ENCODE data around the gene SULF2.
A peak's percentile ranks its signal among the peaks of the same experiment; 100 is the strongest.

The SULF2 gene

GRCh38 chr20:47708140-47708807 lies 77.0 kb downstream of the SULF2 start:
- no peak overlapping the region for H3K4me3 ChIP-seq (ENCODE audit: low read depth, low read length)
- no peak for TF ChIP-seq CTCF (IDR thresholded peaks at IDR 0.05; ENCODE audit: borderline replicate concordance, insufficient read depth, low read depth, low read length)

GRCh38 chr20:47706345-47706744 lies 78.9 kb downstream of the SULF2 start:
- no peak for TF ChIP-seq CTCF (IDR thresholded peaks at IDR 0.05; ENCODE audit: borderline replicate concordance, insufficient read depth, low read depth, low read length)
- H3K4me3 ChIP-seq (ENCODE audit: low read depth, low read length), result no peak overlapping the region

- TF ChIP-seq CTCF (IDR thresholded peaks at IDR 0.05; ENCODE audit: borderline replicate concordance, insufficient read depth, low read depth, low read length), result no peak
- H3K4me3 ChIP-seq (ENCODE audit: low read depth, low read length), result no peak overlapping the region
These were observed 79.8 kb downstream of the SULF2 start for GRCh38 chr20:47705497-47705856.

- TF ChIP-seq CTCF (IDR thresholded peaks at IDR 0.05; ENCODE audit: borderline replicate concordance, insufficient read depth, low read depth, low read length), result 0 out of 2 replicates have a peak, but pooled peaks have one; percentile 4
- H3K4me3 ChIP-seq (ENCODE audit: low read depth, low read length), result no peak overlapping the region
These were observed 80.4 kb downstream of the SULF2 start for GRCh38 chr20:47704746-47705496.

- TF ChIP-seq CTCF (IDR thresholded peaks at IDR 0.05; ENCODE audit: borderline replicate concordance, insufficient read depth, low read depth, low read length), result no peak
- H3K4me3 ChIP-seq (ENCODE audit: low read depth, low read length), result no peak overlapping the region
These were observed 81.5 kb downstream of the SULF2 start for GRCh38 chr20:47703748-47704147.

GRCh38 chr20:47701612-47702011 lies 83.7 kb downstream of the SULF2 start:
- TF ChIP-seq CTCF (IDR thresholded peaks at IDR 0.05; ENCODE audit: borderline replicate concordance, insufficient read depth, low read depth, low read length), result no peak
- H3K4me3 ChIP-seq (ENCODE audit: low read depth, low read length), result no peak overlapping the region

- TF ChIP-seq CTCF (IDR thresholded peaks at IDR 0.05; ENCODE audit: borderline replicate concordance, insufficient read depth, low read depth, low read length), result no peak
These were observed 85.0 kb downstream of the SULF2 start for GRCh38 chr20:47700327-47700726.

More at GRCh38 chr20:47700327-47700726, 85.0 kb downstream of the SULF2 start:
- no peak overlapping the region for H3K4me3 ChIP-seq (ENCODE audit: low read depth, low read length)

All from GM12875 (cell line).